ENCODE measurements around the gene TP63. TPM values are rescaled to one million over a fixed set of nuclear protein-coding genes. Genes with fewer than 3 reads are reported as not detected.

Gene TP63
- total and polyA plus RNA-seq, 2 donors (not counting 3 experiments of a cell fraction or from before 2014, with no cell fraction given), result not detected

GRCh38 chr3:189621948-189622603 is 9.1 kb upstream of the TP63 start:
- intact Hi-C loops (cut with micrococcal nuclease) (no loop called here), dilution Hi-C loops (cut with MboI; ENCODE audit: extremely low pct_ligation_motif_present, low sequenced_read_pairs) (no loop called here)
- Histone ChIP-seq H3K4me2 (ENCODE audit: insufficient read depth, low read length) (no peak overlapping the region), H3K79me2 (ENCODE audit: control insufficient read depth, insufficient read depth, low read length) (no peaks in the 10 kb centered on the region), H2AFZ (ENCODE audit: low read depth, low read length) (no peak overlapping the region), H3K4me3 (replicated peaks in 1 of 3; ENCODE audit: insufficient read depth in 1 of 3, low read depth in 1 of 3, low read length in 3 of 3) (no peak overlapping the region), H3K27me3 (ENCODE audit: control insufficient read depth in 2 of 2, insufficient read depth in 2 of 2, low read length in 2 of 2) (no peaks in the 10 kb centered on the region), H3K27ac (ENCODE audit: insufficient read depth, low read depth, low read length) (no peak overlapping the region), H3K36me3 (ENCODE audit: control insufficient read depth in 2 of 2, extremely low read depth in 1 of 2, insufficient read depth in 2 of 2, low read length in 2 of 2) (no peaks in the 10 kb centered on the region), H3K9ac (replicated peaks; ENCODE audit: extremely low read depth, insufficient read depth, low read length) (no peak overlapping the region), H3K9me3 (replicated peaks; ENCODE audit: control insufficient read depth, insufficient read depth, low read length) (no peaks in the 10 kb centered on the region), H4K20me1 (replicated peaks; ENCODE audit: control insufficient read depth, extremely low read depth, insufficient read depth, low read length) (no peaks in the 10 kb centered on the region), H3K4me1 (ENCODE audit: control insufficient read depth, extremely low read depth, insufficient read depth, low read length) (no peaks in the 10 kb centered on the region), H3K9me1 (replicated peaks; ENCODE audit: control insufficient read depth, extremely low read depth, insufficient read depth, low read length) (no peaks in the 10 kb centered on the region)
- DNase-seq (ENCODE audit: low read depth, low spot score) (no peak), FAIRE-seq (no peak)
- ChIA-PET POLR2A (no interaction called here), CTCF (no interaction called here)
- no TSS peak for BruUV-seq (replicated peaks)
- TF ChIP-seq JUN (IDR thresholded peaks at IDR 0.05; ENCODE audit: borderline replicate concordance, insufficient read depth, insufficient read length, low read depth), result no peak
- no peak for TF ChIP-seq MYC (IDR thresholded peaks at IDR 0.05; ENCODE audit: low read depth, low read length)

- Histone ChIP-seq H3K4me1 (ENCODE audit: control insufficient read depth, extremely low read depth, insufficient read depth, low read length) (no peaks in the 10 kb centered on the region), H3K4me3 (replicated peaks in 1 of 3; ENCODE audit: insufficient read depth in 1 of 3, low read depth in 1 of 3, low read length in 3 of 3) (no peak overlapping the region), H3K9ac (replicated peaks; ENCODE audit: extremely low read depth, insufficient read depth, low read length) (no peak overlapping the region), H3K27me3 (ENCODE audit: control insufficient read depth in 2 of 2, insufficient read depth in 2 of 2, low read length in 2 of 2) (no peaks in the 10 kb centered on the region), H3K9me3 (replicated peaks; ENCODE audit: control insufficient read depth, insufficient read depth, low read length) (no peaks in the 10 kb centered on the region), H3K36me3 (ENCODE audit: control insufficient read depth in 2 of 2, extremely low read depth in 1 of 2, insufficient read depth in 2 of 2, low read length in 2 of 2) (no peaks in the 10 kb centered on the region), H3K79me2 (ENCODE audit: control insufficient read depth, insufficient read depth, low read length) (no peaks in the 10 kb centered on the region), H3K27ac (ENCODE audit: insufficient read depth, low read depth, low read length) (no peak overlapping the region), H4K20me1 (replicated peaks; ENCODE audit: control insufficient read depth, extremely low read depth, insufficient read depth, low read length) (no peaks in the 10 kb centered on the region), H2AFZ (ENCODE audit: low read depth, low read length) (no peak overlapping the region), H3K4me2 (ENCODE audit: insufficient read depth, low read length) (no peak overlapping the region), H3K9me1 (replicated peaks; ENCODE audit: control insufficient read depth, extremely low read depth, insufficient read depth, low read length) (no peaks in the 10 kb centered on the region)
- DNase-seq (ENCODE audit: low read depth, low spot score), result no peak
- dilution Hi-C loops (cut with MboI; ENCODE audit: extremely low pct_ligation_motif_present, low sequenced_read_pairs) (no loop called here), intact Hi-C loops (cut with micrococcal nuclease) (no loop called here)
- ChIA-PET CTCF (no interaction called here), POLR2A (no interaction called here)
- FAIRE-seq, result no peak
- no peak for TF ChIP-seq POLR2AphosphoS5 (IDR thresholded peaks at IDR 0.05; ENCODE audit: insufficient read depth, low read depth, low read length)
- TF ChIP-seq EZH2 (IDR thresholded peaks at IDR 0.05; ENCODE audit: borderline replicate concordance, low read depth, low read length, severe bottlenecking), result no peak
- no peak for TF ChIP-seq JUN (IDR thresholded peaks at IDR 0.05; ENCODE audit: borderline replicate concordance, insufficient read depth, insufficient read length, low read depth)
- TF ChIP-seq POLR2A (IDR thresholded peaks at IDR 0.05; ENCODE audit: low read depth, low read length), result no peak
- no peak for TF ChIP-seq MAX (IDR thresholded peaks at IDR 0.05; ENCODE audit: insufficient read depth, insufficient read length)
- TF ChIP-seq CTCF (IDR thresholded peaks at IDR 0.05; ENCODE audit: extremely low read depth in 1 of 2, insufficient read depth in 1 of 2, low read depth in 1 of 2, low read length in 2 of 2), result no peak
- TF ChIP-seq GATA2 (IDR thresholded peaks at IDR 0.05; ENCODE audit: insufficient read depth, insufficient read length, low read depth, low read length), result no peak
- TF ChIP-seq MYC (IDR thresholded peaks at IDR 0.05; ENCODE audit: low read depth, low read length), result no peak
- no TSS peak for BruUV-seq (replicated peaks)
These were observed 8.6 kb upstream of the TP63 start for GRCh38 chr3:189622629-189623028.

All from endothelial cell of umbilical vein (primary cell).